Nephron (organoid): Measurements from ENCODE around the gene LDLR.
"Not testable (repeated sequence)": the region's sequence is repeated elsewhere in the genome, so short reads cannot be mapped to it uniquely, and the experiment has no call there.

Experiments used
- H3K27ac Mint-ChIP-seq, 3 experiments: 2 replicates each; pipeline ENCODE4 v1.8.0; 2020; ENCODE audit warnings: mixed read lengths in 3 of 3, mild to moderate bottlenecking in 2 of 3, moderate library complexity in 1 of 3
- H3K27me3 Mint-ChIP-seq: 2 replicates; pipeline ENCODE4 v1.8.0; 2021; ENCODE audit warnings: low read depth, mild to moderate bottlenecking, moderate library complexity, mixed read lengths
- H3K36me3 Mint-ChIP-seq: 2 replicates; pipeline ENCODE4 v1.8.0; 2020; ENCODE audit warnings: low read depth, mixed read lengths
- H3K4me1 Mint-ChIP-seq: 2 replicates; pipeline ENCODE4 v1.8.0; 2020; ENCODE audit warnings: mixed read lengths
- H3K4me3 Mint-ChIP-seq, 3 experiments: 2 replicates each; pipeline ENCODE4 v1.8.0; 2020; ENCODE audit warnings: mild to moderate bottlenecking in 3 of 3, mixed read lengths in 3 of 3, moderate library complexity in 2 of 3
- H3K9me3 Mint-ChIP-seq: 2 replicates; pipeline ENCODE4 v1.8.0; 2020; ENCODE audit warnings: mixed read lengths
- TF ChIP-seq, protein P1 (sequence below), 3 experiments: fragments of 200-600 bp; sonication (generic); IDR thresholded peaks; one replicate each; pipeline ENCODE4 v1.5.0; 2021; ENCODE audit warnings: antibody characterized with exemption in 3 of 3; ENCODE audit not compliant: unreplicated experiment in 3 of 3

The LDLR gene

DNA sequence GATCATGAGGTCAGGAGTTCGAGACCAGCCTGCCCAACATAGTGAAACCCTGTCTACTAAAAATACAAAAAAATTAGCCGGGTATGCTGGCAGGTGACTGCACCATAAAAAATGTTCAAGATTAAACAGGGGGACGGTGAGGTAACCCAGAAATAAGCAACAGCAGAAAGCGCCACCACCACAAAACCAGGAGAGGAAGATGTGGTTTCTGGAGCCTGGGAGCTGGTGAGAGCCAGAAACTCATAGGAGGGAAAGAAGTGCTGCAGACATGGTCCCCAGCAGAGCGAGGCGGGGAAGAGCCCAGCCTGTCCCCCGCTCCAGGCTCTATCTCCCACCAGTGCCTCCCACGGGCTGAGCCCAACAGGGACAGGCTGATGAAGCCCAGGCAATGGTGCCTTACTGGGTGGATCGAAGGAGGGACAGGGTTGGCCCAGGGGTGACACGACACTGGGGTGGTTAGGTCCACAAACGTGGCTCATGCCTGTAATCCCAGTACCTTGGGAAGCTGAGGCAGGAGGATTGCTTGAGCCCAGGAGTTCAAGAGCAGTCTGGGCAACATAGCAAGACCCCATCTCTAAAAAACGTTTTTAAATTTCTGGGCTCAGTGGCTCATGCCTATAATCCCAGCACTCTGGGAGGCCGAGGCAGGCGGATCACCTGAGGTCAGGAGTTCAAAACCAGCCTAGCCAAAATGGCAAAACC, 47.3 kb downstream of the LDLR start:
- no peaks in the 10 kb centered on the region for H3K9me3 Mint-ChIP-seq
- H3K27ac Mint-ChIP-seq: peak overlapping the region; percentile 63 to 99 (median 99)
- H3K4me1 Mint-ChIP-seq: peaks cover 25% of the 10 kb centered on the region
- peak overlapping the region in 2 of 3 experiments; percentile 49 to 62 for H3K4me3 Mint-ChIP-seq
- H3K27me3 Mint-ChIP-seq: peaks cover 3% of the 10 kb centered on the region
- TF ChIP-seq, protein P1, sequence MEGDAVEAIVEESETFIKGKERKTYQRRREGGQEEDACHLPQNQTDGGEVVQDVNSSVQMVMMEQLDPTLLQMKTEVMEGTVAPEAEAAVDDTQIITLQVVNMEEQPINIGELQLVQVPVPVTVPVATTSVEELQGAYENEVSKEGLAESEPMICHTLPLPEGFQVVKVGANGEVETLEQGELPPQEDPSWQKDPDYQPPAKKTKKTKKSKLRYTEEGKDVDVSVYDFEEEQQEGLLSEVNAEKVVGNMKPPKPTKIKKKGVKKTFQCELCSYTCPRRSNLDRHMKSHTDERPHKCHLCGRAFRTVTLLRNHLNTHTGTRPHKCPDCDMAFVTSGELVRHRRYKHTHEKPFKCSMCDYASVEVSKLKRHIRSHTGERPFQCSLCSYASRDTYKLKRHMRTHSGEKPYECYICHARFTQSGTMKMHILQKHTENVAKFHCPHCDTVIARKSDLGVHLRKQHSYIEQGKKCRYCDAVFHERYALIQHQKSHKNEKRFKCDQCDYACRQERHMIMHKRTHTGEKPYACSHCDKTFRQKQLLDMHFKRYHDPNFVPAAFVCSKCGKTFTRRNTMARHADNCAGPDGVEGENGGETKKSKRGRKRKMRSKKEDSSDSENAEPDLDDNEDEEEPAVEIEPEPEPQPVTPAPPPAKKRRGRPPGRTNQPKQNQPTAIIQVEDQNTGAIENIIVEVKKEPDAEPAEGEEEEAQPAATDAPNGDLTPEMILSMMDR (IDR thresholded peaks at IDR 0.05; ENCODE audit: unreplicated experiment in 3 of 3): no peak
- peaks cover 22% of the 10 kb centered on the region for H3K36me3 Mint-ChIP-seq

DNA sequence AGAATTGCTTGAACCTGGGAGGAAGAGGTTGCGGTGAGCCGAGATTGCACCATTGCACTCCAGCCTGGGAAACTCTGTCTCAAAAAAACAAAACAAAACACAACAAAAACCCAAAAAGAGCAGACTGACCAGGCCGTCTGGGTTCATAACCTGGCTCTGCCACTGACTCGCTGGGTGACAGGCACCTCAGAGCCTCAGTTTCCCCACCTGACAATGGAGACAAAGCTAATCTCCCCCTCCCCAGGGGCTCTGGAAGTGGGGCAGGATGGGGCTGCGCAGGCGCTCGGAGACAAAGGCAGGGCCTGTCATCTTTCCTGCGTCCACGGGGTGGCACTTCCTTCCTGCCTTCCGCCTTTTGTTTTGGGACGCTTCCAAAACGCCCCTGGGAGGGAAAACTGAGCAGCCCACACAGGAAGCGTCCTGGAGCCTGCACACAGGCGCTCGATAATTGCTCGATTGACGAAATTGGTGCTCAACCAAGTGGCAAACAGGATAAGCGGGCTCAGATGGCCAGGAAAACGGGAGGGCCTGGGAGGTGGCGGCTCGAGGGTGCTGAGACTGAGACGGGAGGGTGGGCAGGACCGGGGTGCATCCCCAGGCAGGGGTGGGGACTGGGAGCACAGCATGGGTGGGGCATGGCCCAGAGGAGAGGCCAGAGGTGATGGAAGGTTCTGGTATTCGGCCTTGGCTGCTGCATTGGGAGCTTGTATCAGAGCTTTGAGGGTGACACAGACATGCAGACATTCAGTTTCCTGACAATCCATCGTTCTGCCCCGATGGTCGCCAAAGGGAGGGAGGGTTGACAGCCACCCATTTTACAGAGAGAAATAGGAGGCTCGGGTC, 48.5 kb downstream of the LDLR start:
- Mint-ChIP-seq H3K36me3 (peaks cover 13% of the 10 kb centered on the region), H3K4me3 (peak overlapping the region; percentile 81 to 84 (median 84)), H3K27ac (peak overlapping the region; percentile 95 to 99 (median 99)), H3K4me1 (peaks cover 31% of the 10 kb centered on the region), H3K9me3 (no peaks in the 10 kb centered on the region), H3K27me3 (peaks cover 3% of the 10 kb centered on the region)
- TF ChIP-seq, protein P1 (IDR thresholded peaks at IDR 0.05; ENCODE audit: unreplicated experiment in 3 of 3): peak; percentile 78 to 87 (median 84)

DNA sequence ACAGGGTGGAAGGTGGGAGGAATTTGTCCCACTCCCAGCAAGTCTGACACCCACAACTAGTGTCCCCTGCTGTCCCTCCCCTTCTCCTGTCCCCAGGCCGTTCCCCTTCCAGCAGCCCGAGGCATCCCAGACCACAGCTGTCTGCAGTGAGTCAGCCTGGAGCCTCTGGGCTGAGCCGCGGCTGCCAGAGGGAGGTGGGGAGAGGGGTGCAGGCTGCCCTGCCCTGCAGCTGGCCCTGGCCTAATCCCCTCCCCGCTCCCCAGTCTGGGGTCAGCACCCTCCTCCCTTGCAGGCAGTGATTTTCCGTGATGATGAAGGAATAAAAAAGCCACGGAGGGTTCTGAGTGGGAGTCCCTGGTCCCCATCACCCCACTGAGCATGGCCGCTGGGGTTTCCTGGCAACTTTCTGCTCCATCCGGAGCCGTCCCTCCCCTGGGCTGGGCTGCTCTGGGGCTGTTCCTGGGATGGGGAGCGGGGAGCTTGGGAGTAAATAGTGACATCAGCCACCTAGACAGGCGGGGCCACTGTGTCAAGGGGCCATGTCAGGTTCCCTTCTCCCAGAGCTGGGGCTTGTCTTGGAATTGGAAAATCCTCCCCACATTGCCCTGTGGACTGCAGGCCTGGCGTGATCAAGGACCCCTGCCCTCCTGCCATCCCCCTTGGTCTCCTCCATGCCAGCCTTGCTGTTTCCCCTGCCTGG, 49.5 kb downstream of the LDLR start:
- Mint-ChIP-seq H3K27ac (peak overlapping the region; percentile 95 to 99 (median 99)), H3K9me3 (no peaks in the 10 kb centered on the region), H3K36me3 (peaks cover 4% of the 10 kb centered on the region), H3K4me1 (peaks cover 38% of the 10 kb centered on the region), H3K27me3 (peaks cover 3% of the 10 kb centered on the region), H3K4me3 (peak overlapping the region; percentile 37 to 53 (median 45))
- TF ChIP-seq, protein P1 (IDR thresholded peaks at IDR 0.05; ENCODE audit: unreplicated experiment in 3 of 3): no peak

DNA sequence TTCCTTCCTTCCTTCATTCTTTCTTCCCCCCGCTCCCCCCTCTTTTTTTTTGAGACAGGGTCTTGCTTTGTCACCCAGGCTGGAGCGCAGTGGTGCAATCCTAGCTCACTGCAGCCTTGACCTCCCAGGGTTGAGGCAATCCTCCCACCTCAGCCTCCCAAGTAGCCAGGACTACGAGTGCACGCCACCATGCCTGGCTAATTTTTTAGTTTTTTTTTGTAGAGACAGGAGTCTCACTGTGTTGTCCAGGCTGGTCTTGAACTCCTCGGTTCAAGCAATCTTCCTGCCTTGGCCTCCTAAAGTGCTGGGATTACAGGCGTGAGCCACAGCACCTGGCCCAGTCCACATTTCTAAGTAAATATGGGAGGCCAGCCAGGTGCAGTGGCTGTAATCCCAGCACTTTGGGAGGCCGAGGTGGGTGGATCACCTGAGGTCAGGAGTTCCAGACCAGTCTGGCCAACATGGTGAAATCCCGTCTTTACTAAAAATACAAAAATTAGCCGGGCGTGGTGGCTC, 50.8 kb downstream of the LDLR start:
- H3K36me3 Mint-ChIP-seq, H3K9me3 Mint-ChIP-seq, H3K27me3 Mint-ChIP-seq: not testable (repeated sequence)
- Mint-ChIP-seq H3K4me1 (peaks cover 38% of the 10 kb centered on the region), H3K27ac (peak overlapping the region; percentile 95 to 99 (median 99)), H3K4me3 (peak overlapping the region in 1 of 3 experiments; percentile 48)

DNA sequence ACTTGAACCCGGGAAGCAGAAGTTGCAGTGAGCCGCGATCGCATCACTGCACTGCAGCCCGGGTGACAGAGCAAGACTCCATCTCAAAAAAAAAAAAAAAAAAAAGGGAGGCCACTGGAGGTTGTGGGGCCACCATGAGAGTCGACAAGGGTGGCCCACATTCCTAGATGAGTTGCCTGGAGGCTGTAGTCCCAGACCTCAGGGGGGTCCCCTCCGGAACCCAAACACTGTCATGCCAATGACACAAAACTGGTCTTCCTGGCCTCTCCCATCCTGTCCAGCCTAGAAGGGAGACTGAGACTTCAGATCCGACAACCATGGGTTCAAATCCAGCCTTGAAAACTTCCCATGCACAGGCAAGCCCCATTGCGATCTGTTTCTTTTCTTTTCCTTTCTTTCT, 51.6 kb downstream of the LDLR start:
- TF ChIP-seq, protein P1 (IDR thresholded peaks at IDR 0.05; ENCODE audit: unreplicated experiment in 3 of 3): no peak
- Mint-ChIP-seq H3K36me3 (peaks cover 6% of the 10 kb centered on the region), H3K27me3 (peaks cover 3% of the 10 kb centered on the region), H3K27ac (peak overlapping the region in 2 of 3 experiments; percentile 73 to 97), H3K4me1 (peaks cover 38% of the 10 kb centered on the region), H3K9me3 (no peaks in the 10 kb centered on the region), H3K4me3 (no peak overlapping the region)
